Measurements from ENCODE around the gene ASB2. TPM values are rescaled to one million over a fixed set of nuclear protein-coding genes. Genes with fewer than 3 reads are reported as not detected.

The ASB2 gene
- total RNA-seq, 1 donor: 2.0 TPM

GRCh38 chr14:93993382-93993781, 17.0 kb upstream of the ASB2 start:
- no peaks in the 10 kb centered on the region for H3K27me3 ChIP-seq (ENCODE audit: insufficient read depth, low read length)

GRCh38 chr14:93991649-93992048, 15.3 kb upstream of the ASB2 start:
- no peaks in the 10 kb centered on the region for H3K9me3 ChIP-seq (ENCODE audit: low read depth, low read length)
- no peaks in the 10 kb centered on the region for H3K4me1 ChIP-seq (ENCODE audit: insufficient read depth, low read length)
- no peaks in the 10 kb centered on the region for H3K27me3 ChIP-seq (ENCODE audit: insufficient read depth, low read length)
- H3K4me3 ChIP-seq (ENCODE audit: low read length): no peak overlapping the region

More at GRCh38 chr14:93993382-93993781, 17.0 kb upstream of the ASB2 start:
- no peaks in the 10 kb centered on the region for H3K9me3 ChIP-seq (ENCODE audit: low read depth, low read length)
- H3K4me1 ChIP-seq (ENCODE audit: insufficient read depth, low read length): no peaks in the 10 kb centered on the region
- no peak overlapping the region for H3K4me3 ChIP-seq (ENCODE audit: low read length)

- no peak overlapping the region for H3K4me3 ChIP-seq (ENCODE audit: low read length)
- no peaks in the 10 kb centered on the region for H3K9me3 ChIP-seq (ENCODE audit: low read depth, low read length)
- H3K4me1 ChIP-seq (ENCODE audit: insufficient read depth, low read length): no peaks in the 10 kb centered on the region
- no peaks in the 10 kb centered on the region for H3K27me3 ChIP-seq (ENCODE audit: insufficient read depth, low read length)
Measured at GRCh38 chr14:93991212-93991611, 14.8 kb upstream of the ASB2 start.

GRCh38 chr14:93989939-93990338, 13.6 kb upstream of the ASB2 start:
- Histone ChIP-seq H3K4me1 (ENCODE audit: insufficient read depth, low read length) (no peaks in the 10 kb centered on the region), H3K4me3 (ENCODE audit: low read length) (no peak overlapping the region), H3K9me3 (ENCODE audit: low read depth, low read length) (no peaks in the 10 kb centered on the region), H3K27me3 (ENCODE audit: insufficient read depth, low read length) (no peaks in the 10 kb centered on the region)

GRCh38 chr14:93987815-93988476, 11.6 kb upstream of the ASB2 start:
- Histone ChIP-seq H3K27me3 (ENCODE audit: insufficient read depth, low read length) (no peaks in the 10 kb centered on the region), H3K4me1 (ENCODE audit: insufficient read depth, low read length) (no peaks in the 10 kb centered on the region), H3K9me3 (ENCODE audit: low read depth, low read length) (no peaks in the 10 kb centered on the region), H3K4me3 (ENCODE audit: low read length) (no peak overlapping the region)

- no peak overlapping the region for H3K4me3 ChIP-seq (ENCODE audit: low read length)
- H3K4me1 ChIP-seq (ENCODE audit: insufficient read depth, low read length): no peaks in the 10 kb centered on the region
- no peaks in the 10 kb centered on the region for H3K9me3 ChIP-seq (ENCODE audit: low read depth, low read length)
- no peaks in the 10 kb centered on the region for H3K27me3 ChIP-seq (ENCODE audit: insufficient read depth, low read length)
Measured at GRCh38 chr14:93987376-93987775, 11.0 kb upstream of the ASB2 start.

GRCh38 chr14:93986955-93987354, 10.6 kb upstream of the ASB2 start:
- no peaks in the 10 kb centered on the region for H3K9me3 ChIP-seq (ENCODE audit: low read depth, low read length)
- H3K27me3 ChIP-seq (ENCODE audit: insufficient read depth, low read length): no peaks in the 10 kb centered on the region
- H3K4me3 ChIP-seq (ENCODE audit: low read length): no peak overlapping the region
- H3K4me1 ChIP-seq (ENCODE audit: insufficient read depth, low read length): no peaks in the 10 kb centered on the region

- Histone ChIP-seq H3K9me3 (ENCODE audit: low read depth, low read length) (no peaks in the 10 kb centered on the region), H3K4me1 (ENCODE audit: insufficient read depth, low read length) (no peaks in the 10 kb centered on the region), H3K27me3 (ENCODE audit: insufficient read depth, low read length) (no peaks in the 10 kb centered on the region), H3K4me3 (ENCODE audit: low read length) (no peak overlapping the region)
Measured at GRCh38 chr14:93984987-93985410, 8.6 kb upstream of the ASB2 start.

GRCh38 chr14:93984070-93984469, 7.7 kb upstream of the ASB2 start:
- H3K9me3 ChIP-seq (ENCODE audit: low read depth, low read length): no peaks in the 10 kb centered on the region
- H3K4me1 ChIP-seq (ENCODE audit: insufficient read depth, low read length): peaks cover 2% of the 10 kb centered on the region
- H3K4me3 ChIP-seq (ENCODE audit: low read length): no peak overlapping the region
- H3K27me3 ChIP-seq (ENCODE audit: insufficient read depth, low read length): no peaks in the 10 kb centered on the region

GRCh38 chr14:93982230-93983007, 6.0 kb upstream of the ASB2 start:
- H3K9me3 ChIP-seq (ENCODE audit: low read depth, low read length): no peaks in the 10 kb centered on the region
- H3K27me3 ChIP-seq (ENCODE audit: insufficient read depth, low read length): no peaks in the 10 kb centered on the region
- no peak overlapping the region for H3K4me3 ChIP-seq (ENCODE audit: low read length)
- H3K4me1 ChIP-seq (ENCODE audit: insufficient read depth, low read length): peaks cover 14% of the 10 kb centered on the region

- peaks cover 22% of the 10 kb centered on the region for H3K4me1 ChIP-seq (ENCODE audit: insufficient read depth, low read length)
- H3K27me3 ChIP-seq (ENCODE audit: insufficient read depth, low read length): no peaks in the 10 kb centered on the region
- H3K4me3 ChIP-seq (ENCODE audit: low read length): no peak overlapping the region
- no peaks in the 10 kb centered on the region for H3K9me3 ChIP-seq (ENCODE audit: low read depth, low read length)
Measured at GRCh38 chr14:93981316-93982229, 5.2 kb upstream of the ASB2 start.

GRCh38 chr14:93980456-93981201, 4.3 kb upstream of the ASB2 start:
- Histone ChIP-seq H3K9me3 (ENCODE audit: low read depth, low read length) (no peaks in the 10 kb centered on the region), H3K27me3 (ENCODE audit: insufficient read depth, low read length) (peaks cover 2% of the 10 kb centered on the region), H3K4me1 (ENCODE audit: insufficient read depth, low read length) (peaks cover 31% of the 10 kb centered on the region), H3K4me3 (ENCODE audit: low read length) (no peak overlapping the region)

- no peaks in the 10 kb centered on the region for H3K9me3 ChIP-seq (ENCODE audit: low read depth, low read length)
- peaks cover 32% of the 10 kb centered on the region for H3K4me1 ChIP-seq (ENCODE audit: insufficient read depth, low read length)
- H3K27me3 ChIP-seq (ENCODE audit: insufficient read depth, low read length): peaks cover 3% of the 10 kb centered on the region
- no peak overlapping the region for H3K4me3 ChIP-seq (ENCODE audit: low read length)
Measured at GRCh38 chr14:93978735-93979134, 2.4 kb upstream of the ASB2 start.

- peaks cover 3% of the 10 kb centered on the region for H3K27me3 ChIP-seq (ENCODE audit: insufficient read depth, low read length)
- peaks cover 32% of the 10 kb centered on the region for H3K4me1 ChIP-seq (ENCODE audit: insufficient read depth, low read length)
- H3K4me3 ChIP-seq (ENCODE audit: low read length): no peak overlapping the region
- no peaks in the 10 kb centered on the region for H3K9me3 ChIP-seq (ENCODE audit: low read depth, low read length)
Measured at GRCh38 chr14:93977790-93978581, 1.6 kb upstream of the ASB2 start.
